HFFc6 (cell line): ENCODE results near the gene IFT122. TPM values are rescaled to one million over a fixed set of nuclear protein-coding genes. Genes with fewer than 3 reads are reported as not detected.
A peak's percentile ranks its signal among the peaks of the same experiment; 100 is the strongest.
"Not testable (repeated sequence)": the region's sequence is repeated elsewhere in the genome, so short reads cannot be mapped to it uniquely, and the experiment has no call there.

Experiments used
- DNase-seq: peaks from one replicate; pipeline ENCODE4 v3.0.0-alpha.2; 2018
- H3K27ac Mint-ChIP-seq: 2 replicates; pipeline ENCODE4 v1.8.0; 2020; ENCODE audit warnings: mild to moderate bottlenecking, mixed read lengths
- H3K27me3 Mint-ChIP-seq: 2 replicates; pipeline ENCODE4 v1.8.0; 2021; ENCODE audit warnings: mild to moderate bottlenecking, moderate library complexity, mixed read lengths; ENCODE audit not compliant: insufficient read depth
- H3K36me3 Mint-ChIP-seq: 2 replicates; pipeline ENCODE4 v1.8.0; 2021; ENCODE audit warnings: low read depth, mixed read lengths
- H3K4me1 Mint-ChIP-seq: 2 replicates; pipeline ENCODE4 v1.8.0; 2020; ENCODE audit warnings: low read depth, mixed read lengths
- H3K4me3 Mint-ChIP-seq: 2 replicates; pipeline ENCODE4 v1.8.0; 2020; ENCODE audit warnings: mild to moderate bottlenecking, moderate library complexity, mixed read lengths
- H3K9me3 Mint-ChIP-seq: 2 replicates; pipeline ENCODE4 v1.8.0; 2020; ENCODE audit warnings: mild to moderate bottlenecking, mixed read lengths
- total RNA-seq, 6 experiments: library from RNA; stranded (reverse); fragmentation: NEBNext Ultra II Directional; extraction: Animal tissue kit (Norgen Biotek cat#: 25700); gene quantifications; 2 replicates in 1 of 6; 3 replicates in 5 of 6; pipeline ENCODE4 v1.2.3, GENCODE V29; 2021
- TF ChIP-seq, protein P1 (sequence below): fragments of 200-600 bp; sonication (generic); IDR thresholded peaks from 2 replicates; pipeline ENCODE4 v1.5.0; 2021; ENCODE audit warnings: antibody characterized with exemption, mild to moderate bottlenecking

Gene IFT122
- total RNA-seq, 6 experiments from 2014 or later = 12.2 to 18.8 (median 18.2) TPM

- Mint-ChIP-seq H3K27me3 (peaks cover 2% of the 10 kb centered on the region; the same call in 1 of the 2 replicates), H3K27ac (peak overlapping the region; percentile 82), H3K4me1 (peaks cover 38% of the 10 kb centered on the region), H3K36me3 (no peaks in the 10 kb centered on the region), H3K9me3 (no peaks in the 10 kb centered on the region), H3K4me3 (peak overlapping the region; percentile 68)
- peak; percentile 18 for DNase-seq
- TF ChIP-seq, protein P1, sequence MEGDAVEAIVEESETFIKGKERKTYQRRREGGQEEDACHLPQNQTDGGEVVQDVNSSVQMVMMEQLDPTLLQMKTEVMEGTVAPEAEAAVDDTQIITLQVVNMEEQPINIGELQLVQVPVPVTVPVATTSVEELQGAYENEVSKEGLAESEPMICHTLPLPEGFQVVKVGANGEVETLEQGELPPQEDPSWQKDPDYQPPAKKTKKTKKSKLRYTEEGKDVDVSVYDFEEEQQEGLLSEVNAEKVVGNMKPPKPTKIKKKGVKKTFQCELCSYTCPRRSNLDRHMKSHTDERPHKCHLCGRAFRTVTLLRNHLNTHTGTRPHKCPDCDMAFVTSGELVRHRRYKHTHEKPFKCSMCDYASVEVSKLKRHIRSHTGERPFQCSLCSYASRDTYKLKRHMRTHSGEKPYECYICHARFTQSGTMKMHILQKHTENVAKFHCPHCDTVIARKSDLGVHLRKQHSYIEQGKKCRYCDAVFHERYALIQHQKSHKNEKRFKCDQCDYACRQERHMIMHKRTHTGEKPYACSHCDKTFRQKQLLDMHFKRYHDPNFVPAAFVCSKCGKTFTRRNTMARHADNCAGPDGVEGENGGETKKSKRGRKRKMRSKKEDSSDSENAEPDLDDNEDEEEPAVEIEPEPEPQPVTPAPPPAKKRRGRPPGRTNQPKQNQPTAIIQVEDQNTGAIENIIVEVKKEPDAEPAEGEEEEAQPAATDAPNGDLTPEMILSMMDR = no peak
Measured at GRCh38 chr3:129412542-129413198, 27.4 kb upstream of the IFT122 start.

DNA sequence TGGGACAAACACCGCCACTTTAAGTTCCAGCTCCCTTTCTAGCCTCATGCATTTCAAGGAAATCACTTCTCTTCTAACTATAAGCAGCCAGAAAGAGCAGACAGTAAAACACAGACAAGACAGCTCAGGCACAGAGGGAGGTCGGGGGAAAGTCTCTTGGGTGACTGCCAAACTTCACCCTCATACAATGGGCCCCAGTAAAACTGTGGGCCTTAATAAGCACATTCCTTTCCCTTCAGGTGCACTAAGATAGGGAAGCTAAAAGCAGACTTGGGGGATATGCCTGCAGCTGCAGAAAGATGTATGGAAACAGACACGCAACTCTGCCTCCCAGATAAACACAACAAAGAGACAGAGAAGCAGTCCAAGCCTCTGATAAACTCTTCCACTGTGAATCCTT lies 26.8 kb upstream of the IFT122 start:
- not testable (repeated sequence) for DNase-seq, H3K9me3 Mint-ChIP-seq, H3K36me3 Mint-ChIP-seq, H3K27me3 Mint-ChIP-seq
- H3K4me1 Mint-ChIP-seq = peaks cover 38% of the 10 kb centered on the region
- peak overlapping the region; percentile 82 for H3K27ac Mint-ChIP-seq
- peak overlapping the region; percentile 68 for H3K4me3 Mint-ChIP-seq

DNA sequence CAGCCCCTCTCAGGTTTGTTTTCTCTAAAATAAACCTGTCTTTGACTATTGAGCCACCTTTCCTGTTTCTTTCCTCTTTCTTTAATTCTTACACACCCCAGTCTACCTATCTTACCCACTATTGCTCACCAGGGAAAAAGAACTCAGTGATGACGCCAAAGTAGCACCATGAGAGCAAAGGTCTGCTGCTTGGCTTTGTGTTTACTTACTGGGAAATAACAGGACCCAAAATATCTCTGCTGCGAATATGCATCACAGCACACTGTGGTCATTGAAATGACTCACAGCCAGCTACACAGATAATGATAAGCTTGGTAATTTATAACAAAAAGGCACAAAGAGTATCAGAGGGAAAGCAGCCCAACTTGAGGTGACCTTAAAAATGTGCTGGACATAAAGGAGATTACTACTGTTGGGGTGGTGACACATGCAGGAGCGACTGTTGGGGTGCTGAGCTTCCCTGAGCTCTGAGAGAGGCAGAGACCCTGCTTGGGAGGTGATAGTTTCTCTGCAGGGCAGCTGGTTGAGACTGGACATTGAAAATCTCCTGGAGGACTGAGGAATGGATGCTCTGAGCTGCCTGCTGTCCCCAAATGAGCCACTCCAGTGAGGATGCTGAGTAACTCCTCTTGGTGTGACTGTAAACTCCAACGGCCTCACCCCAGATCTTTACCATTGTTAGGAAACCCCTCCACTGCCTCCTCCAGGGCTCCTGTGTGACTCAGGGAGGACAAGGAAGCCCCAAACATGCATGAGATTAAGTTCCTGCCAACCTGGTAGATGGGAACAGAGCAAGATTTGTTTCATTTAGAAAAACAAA lies 26.1 kb upstream of the IFT122 start:
- Mint-ChIP-seq H3K4me3 (peak overlapping the region; percentile 37), H3K27ac (peak overlapping the region; percentile 82), H3K9me3 (no peaks in the 10 kb centered on the region), H3K36me3 (no peaks in the 10 kb centered on the region), H3K27me3 (peaks cover 2% of the 10 kb centered on the region; the same call in 1 of the 2 replicates), H3K4me1 (peaks cover 38% of the 10 kb centered on the region)
- peak; percentile 94 for DNase-seq
- TF ChIP-seq, protein P1 = no peak

GRCh38 chr3:129415378-129415777 lies 24.6 kb upstream of the IFT122 start:
- no peak overlapping the region for H3K4me3 Mint-ChIP-seq
- H3K27ac Mint-ChIP-seq = no peak overlapping the region
- no peaks in the 10 kb centered on the region for H3K36me3 Mint-ChIP-seq
- TF ChIP-seq, protein P1 = no peak
- H3K4me1 Mint-ChIP-seq = peaks cover 38% of the 10 kb centered on the region
- peaks cover 2% of the 10 kb centered on the region; the same call in 1 of the 2 replicates for H3K27me3 Mint-ChIP-seq
- DNase-seq = no peak
- no peaks in the 10 kb centered on the region for H3K9me3 Mint-ChIP-seq

DNA sequence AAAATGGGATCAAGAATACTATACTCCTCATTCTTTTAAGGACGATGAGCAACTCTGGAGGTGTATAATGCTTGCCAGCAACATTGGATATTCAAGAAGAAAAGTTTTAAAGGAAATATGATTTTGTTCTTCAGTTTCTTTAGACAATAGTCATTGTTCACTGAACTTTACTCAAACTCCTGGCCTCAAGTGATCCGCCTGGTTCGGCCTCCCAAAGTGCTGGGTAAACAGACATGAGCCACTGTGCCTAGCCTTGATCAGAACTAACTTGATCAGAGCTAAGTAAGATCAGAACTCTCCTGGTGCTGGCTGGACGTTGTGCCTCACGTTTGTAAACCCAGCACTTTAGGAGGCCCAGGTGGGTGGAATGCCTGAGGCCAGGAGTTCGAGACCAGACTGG lies 24.2 kb upstream of the IFT122 start:
- TF ChIP-seq, protein P1 = no peak
- no peak for DNase-seq
- peaks cover 38% of the 10 kb centered on the region for H3K4me1 Mint-ChIP-seq
- no peaks in the 10 kb centered on the region for H3K36me3 Mint-ChIP-seq
- no peak overlapping the region for H3K4me3 Mint-ChIP-seq
- no peak overlapping the region for H3K27ac Mint-ChIP-seq
- H3K27me3 Mint-ChIP-seq = peaks cover 2% of the 10 kb centered on the region; the same call in 1 of the 2 replicates
- H3K9me3 Mint-ChIP-seq = no peaks in the 10 kb centered on the region

GRCh38 chr3:129416415-129416814 lies 23.6 kb upstream of the IFT122 start:
- Mint-ChIP-seq H3K4me3 (no peak overlapping the region), H3K27ac (no peak overlapping the region), H3K9me3 (no peaks in the 10 kb centered on the region), H3K36me3 (no peaks in the 10 kb centered on the region), H3K27me3 (peaks cover 2% of the 10 kb centered on the region; the same call in 1 of the 2 replicates), H3K4me1 (peaks cover 38% of the 10 kb centered on the region)
- TF ChIP-seq, protein P1 = no peak
- no peak for DNase-seq
